Breast epithelium (tissue), 3 donors: ENCODE results near the gene MYBPH.

Experiments used
- POLR2AphosphoS5 ChIP-seq, 3 donors: sonication (generic); formaldehyde crosslinking; IDR thresholded peaks; one replicate each; pipeline ENCODE4 v1.6.1; 2017; ENCODE audit warnings: antibody characterized with exemption in 3 of 3
- TF ChIP-seq, protein P1 (sequence below), 3 donors: fragments of 450-650 bp; IDR thresholded peaks; one replicate each; pipeline ENCODE4 v1.5.1; 2016 to 2017; ENCODE audit warnings: antibody characterized with exemption in 3 of 3, mild to moderate bottlenecking in 3 of 3, moderate library complexity in 3 of 3

DNA sequence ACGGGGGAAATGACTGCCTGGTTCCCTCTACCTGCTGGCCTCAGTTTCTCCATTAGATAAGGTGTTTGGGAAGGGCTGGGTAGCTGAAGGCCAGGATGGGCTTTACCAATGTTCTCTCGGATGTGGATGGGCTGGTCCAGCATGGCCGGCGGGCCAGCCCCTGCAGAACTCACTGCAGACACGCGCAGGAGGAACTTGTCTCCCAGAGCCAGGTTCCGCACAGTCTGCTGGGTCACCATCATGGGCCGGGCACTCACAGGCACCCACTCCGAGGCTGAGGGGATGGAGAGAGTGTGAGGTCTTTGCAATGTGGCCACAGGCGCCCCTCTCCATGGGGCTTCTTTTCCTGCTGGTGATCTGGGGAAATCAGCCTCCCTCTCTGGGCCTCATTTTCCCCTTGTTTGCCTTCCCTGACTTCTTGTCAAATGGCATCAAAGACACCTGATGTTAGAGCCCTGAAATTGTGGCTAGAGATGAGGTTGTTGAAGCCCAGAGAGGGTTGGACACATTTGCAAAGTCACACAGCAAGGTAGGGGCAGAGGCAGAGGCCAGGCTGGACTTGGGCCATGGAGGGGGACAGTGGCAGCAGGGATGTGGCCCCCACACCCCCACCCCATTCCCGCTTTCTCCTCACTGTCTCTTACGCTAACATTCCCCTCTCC is 1.2 kb downstream of the MYBPH start:
- TF ChIP-seq POLR2AphosphoS5 (IDR thresholded peaks at IDR 0.05): no peak
- TF ChIP-seq, protein P1, sequence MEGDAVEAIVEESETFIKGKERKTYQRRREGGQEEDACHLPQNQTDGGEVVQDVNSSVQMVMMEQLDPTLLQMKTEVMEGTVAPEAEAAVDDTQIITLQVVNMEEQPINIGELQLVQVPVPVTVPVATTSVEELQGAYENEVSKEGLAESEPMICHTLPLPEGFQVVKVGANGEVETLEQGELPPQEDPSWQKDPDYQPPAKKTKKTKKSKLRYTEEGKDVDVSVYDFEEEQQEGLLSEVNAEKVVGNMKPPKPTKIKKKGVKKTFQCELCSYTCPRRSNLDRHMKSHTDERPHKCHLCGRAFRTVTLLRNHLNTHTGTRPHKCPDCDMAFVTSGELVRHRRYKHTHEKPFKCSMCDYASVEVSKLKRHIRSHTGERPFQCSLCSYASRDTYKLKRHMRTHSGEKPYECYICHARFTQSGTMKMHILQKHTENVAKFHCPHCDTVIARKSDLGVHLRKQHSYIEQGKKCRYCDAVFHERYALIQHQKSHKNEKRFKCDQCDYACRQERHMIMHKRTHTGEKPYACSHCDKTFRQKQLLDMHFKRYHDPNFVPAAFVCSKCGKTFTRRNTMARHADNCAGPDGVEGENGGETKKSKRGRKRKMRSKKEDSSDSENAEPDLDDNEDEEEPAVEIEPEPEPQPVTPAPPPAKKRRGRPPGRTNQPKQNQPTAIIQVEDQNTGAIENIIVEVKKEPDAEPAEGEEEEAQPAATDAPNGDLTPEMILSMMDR (IDR thresholded peaks at IDR 0.05): no peak
